Neural cell (in vitro differentiated cells): ENCODE results near the gene CKB. TPM values are rescaled to one million over a fixed set of nuclear protein-coding genes. Genes with fewer than 3 reads are reported as not detected.

ENCODE experiments used
- H2AFZ ChIP-seq: fragments of 200-600, 300-800 bp; sonication (generic), shearing (Covaris generic); 2 replicates; pipeline ENCODE4 v1.6.0; 2014; ENCODE audit warnings: low read depth, mild to moderate bottlenecking, antibody characterized with exemption, low read length, moderate library complexity
- H3F3A ChIP-seq: fragments of 200-600 bp; shearing (Covaris generic); 2 replicates; pipeline ENCODE4 v1.6.1; 2016; ENCODE audit warnings: mild to moderate bottlenecking, moderate library complexity, mixed read lengths, antibody characterized with exemption, low read length; ENCODE audit not compliant: insufficient read depth, poor library complexity, severe bottlenecking
- H3K27ac ChIP-seq: fragments of 200-600, 300-800 bp; sonication (generic), shearing (Covaris generic); 2 replicates; pipeline ENCODE4 v1.5.1; 2014; ENCODE audit warnings: mild to moderate bottlenecking, low read length, moderate library complexity
- H3K27me3 ChIP-seq: fragments of 300-800, 200-600 bp; sonication (generic), shearing (Covaris generic); 2 replicates; pipeline ENCODE4 v1.6.0; 2014; ENCODE audit warnings: mild to moderate bottlenecking, low read depth, low read length, moderate library complexity; ENCODE audit not compliant: insufficient read depth
- H3K36me3 ChIP-seq: fragments of 300-800, 200-600 bp; sonication (generic), shearing (Covaris generic); 2 replicates; pipeline ENCODE4 v1.5.1; 2014; ENCODE audit warnings: mild to moderate bottlenecking, antibody characterized with exemption, low read length, moderate library complexity; ENCODE audit not compliant: insufficient read depth
- H3K4me2 ChIP-seq: fragments of 300-800, 200-600 bp; sonication (generic), shearing (Covaris generic); 2 replicates; pipeline ENCODE4 v1.6.0; 2014; ENCODE audit warnings: mild to moderate bottlenecking, low read length
- H3K4me3 ChIP-seq: fragments of 300-800, 200-600 bp; sonication (generic), shearing (Covaris generic); 2 replicates; pipeline ENCODE4 v1.5.1; 2014; ENCODE audit warnings: mild to moderate bottlenecking, low read length, moderate library complexity
- H3K79me2 ChIP-seq: fragments of 200-600 bp; shearing (Covaris generic); replicated peaks from 2 replicates; pipeline ENCODE4 v1.6.0; 2014; ENCODE audit warnings: mild to moderate bottlenecking, low read length, moderate library complexity; ENCODE audit not compliant: insufficient read depth
- H3K9ac ChIP-seq: fragments of 300-800, 200-600 bp; sonication (generic), shearing (Covaris generic); 2 replicates; pipeline ENCODE4 v1.6.1; 2016; ENCODE audit warnings: mild to moderate bottlenecking, low read length, mixed read lengths
- H3K9me2 ChIP-seq: fragments of 200-600 bp; shearing (Covaris generic); 2 replicates; pipeline ENCODE4 v1.6.1; 2016; ENCODE audit warnings: mild to moderate bottlenecking, low read length, mixed read lengths; ENCODE audit not compliant: insufficient read depth
- H3K9me3 ChIP-seq: fragments of 200-600, 300-800 bp; sonication (generic), shearing (Covaris generic); 2 replicates; pipeline ENCODE4 v1.6.1; 2016; ENCODE audit warnings: mild to moderate bottlenecking, mixed run types, low read length, moderate library complexity, mixed read lengths
- H4K20me1 ChIP-seq: fragments of 200-600 bp; shearing (Covaris generic); 2 replicates; pipeline ENCODE4 v1.6.1; 2016; ENCODE audit warnings: mild to moderate bottlenecking, mixed run types; ENCODE audit not compliant: insufficient read depth
- EP300 ChIP-seq: fragments of 450-650 bp; conservative IDR thresholded peaks from 2 replicates; pipeline ENCODE4 v1.6.1; 2014; ENCODE audit warnings: antibody characterized with exemption, mild to moderate bottlenecking, moderate library complexity; ENCODE audit not compliant: poor library complexity, severe bottlenecking
- EZH2 ChIP-seq: fragments of 200-600, 300-800 bp; shearing (Covaris generic), sonication (generic); IDR thresholded peaks from 2 replicates; pipeline ENCODE4 v1.6.1; 2014; ENCODE audit warnings: antibody characterized with exemption, low read length, borderline replicate concordance, mild to moderate bottlenecking; ENCODE audit not compliant: insufficient read depth, poor library complexity, severe bottlenecking
- MXI1 ChIP-seq: fragments of 450-650 bp; conservative IDR thresholded peaks from 2 replicates; pipeline ENCODE4 v1.6.1; 2014; ENCODE audit warnings: antibody characterized with exemption, mild to moderate bottlenecking; ENCODE audit not compliant: poor library complexity, severe bottlenecking
- POLR2AphosphoS5 ChIP-seq: IDR thresholded peaks from 2 replicates; pipeline ENCODE4 v1.6.1; 2012
- RAD21 ChIP-seq: fragments of 450-650 bp; conservative IDR thresholded peaks from 2 replicates; pipeline ENCODE4 v1.6.1; 2014; ENCODE audit warnings: antibody characterized with exemption, mild to moderate bottlenecking, moderate library complexity
- SMC3 ChIP-seq: fragments of 450-650 bp; conservative IDR thresholded peaks from 2 replicates; pipeline ENCODE4 v1.6.1; 2014; ENCODE audit warnings: antibody characterized with exemption, mild to moderate bottlenecking, moderate library complexity; ENCODE audit not compliant: poor library complexity
- TAF1 ChIP-seq: IDR thresholded peaks from 2 replicates; pipeline ENCODE4 v1.6.1; 2012; ENCODE audit warnings: low read depth
- polyA plus RNA-seq: library from polyadenylated mRNA; depleted of rRNA; stranded (reverse); fragments of >200 nt; gene quantifications from 2 replicates; pipeline ENCODE4 v1.2.3, GENCODE V29; 2014
- TF ChIP-seq, protein P1 (sequence below): IDR thresholded peaks from 2 replicates; pipeline ENCODE4 v1.6.1; 2012; ENCODE audit warnings: borderline replicate concordance
- TF ChIP-seq, protein P2 (sequence below): fragments of 450-650 bp; IDR thresholded peaks from 2 replicates; pipeline ENCODE4 v1.5.1; 2014; ENCODE audit warnings: antibody characterized with exemption, mild to moderate bottlenecking, moderate library complexity; ENCODE audit not compliant: poor library complexity, severe bottlenecking

The CKB gene
- polyA plus RNA-seq, 1 donor from 2014 or later, result 918 TPM

DNA sequence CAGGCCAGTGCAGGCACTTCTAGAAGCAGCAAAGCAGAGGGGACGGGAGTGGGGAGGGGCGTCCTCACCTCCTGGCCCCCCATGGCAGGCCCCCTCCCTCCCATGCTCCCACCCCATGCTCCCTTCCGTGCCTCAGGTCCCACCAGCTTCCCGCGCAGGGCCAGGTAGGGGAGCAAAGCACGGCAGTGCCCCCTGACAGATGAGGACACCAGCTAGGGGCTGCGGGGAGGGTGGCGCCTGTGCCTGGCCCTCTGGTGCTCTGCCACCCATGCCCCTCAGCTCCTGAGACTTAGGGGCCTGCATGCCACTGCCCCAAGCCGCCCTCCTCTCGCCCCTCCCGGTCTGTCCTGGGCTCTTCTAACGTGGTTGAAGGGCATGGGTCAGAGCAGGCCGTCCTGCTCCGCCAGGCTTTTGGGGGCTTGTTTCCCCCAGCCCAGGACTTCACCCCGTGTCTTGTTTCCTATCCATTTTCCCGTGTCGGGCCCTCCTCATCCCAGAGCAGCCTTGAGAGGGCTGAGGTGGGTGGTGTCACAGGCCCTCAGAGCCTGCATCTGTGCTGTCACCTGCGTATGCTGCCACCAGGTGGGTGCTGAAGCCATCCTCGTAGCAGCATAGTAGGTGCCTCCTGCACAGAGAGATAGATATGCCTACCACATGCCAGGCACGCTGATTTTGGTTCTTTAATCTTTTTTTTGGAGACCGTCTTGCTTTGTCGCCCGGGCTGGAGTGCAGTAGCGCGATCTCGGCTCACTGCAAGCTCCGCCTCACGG lies 16.6 kb upstream of the CKB start:
- Histone ChIP-seq H4K20me1 (no peaks in the 10 kb centered on the region), H3K9me3 (no peaks in the 10 kb centered on the region), H3K27me3 (no peaks in the 10 kb centered on the region), H3F3A (no peaks in the 10 kb centered on the region), H3K9me2 (no peaks in the 10 kb centered on the region), H3K4me2 (no peak overlapping the region), H3K4me3 (no peak overlapping the region), H3K9ac (no peak overlapping the region), H3K36me3 (no peaks in the 10 kb centered on the region), H2AFZ (no peak overlapping the region), H3K27ac (no peak overlapping the region), H3K79me2 (no peaks in the 10 kb centered on the region)
- TF ChIP-seq MXI1 (no peak), RAD21 (no peak), SMC3 (no peak), EP300 (no peak), TAF1 (no peak), EZH2 (no peak), POLR2AphosphoS5 (no peak)
- TF ChIP-seq, protein P1, sequence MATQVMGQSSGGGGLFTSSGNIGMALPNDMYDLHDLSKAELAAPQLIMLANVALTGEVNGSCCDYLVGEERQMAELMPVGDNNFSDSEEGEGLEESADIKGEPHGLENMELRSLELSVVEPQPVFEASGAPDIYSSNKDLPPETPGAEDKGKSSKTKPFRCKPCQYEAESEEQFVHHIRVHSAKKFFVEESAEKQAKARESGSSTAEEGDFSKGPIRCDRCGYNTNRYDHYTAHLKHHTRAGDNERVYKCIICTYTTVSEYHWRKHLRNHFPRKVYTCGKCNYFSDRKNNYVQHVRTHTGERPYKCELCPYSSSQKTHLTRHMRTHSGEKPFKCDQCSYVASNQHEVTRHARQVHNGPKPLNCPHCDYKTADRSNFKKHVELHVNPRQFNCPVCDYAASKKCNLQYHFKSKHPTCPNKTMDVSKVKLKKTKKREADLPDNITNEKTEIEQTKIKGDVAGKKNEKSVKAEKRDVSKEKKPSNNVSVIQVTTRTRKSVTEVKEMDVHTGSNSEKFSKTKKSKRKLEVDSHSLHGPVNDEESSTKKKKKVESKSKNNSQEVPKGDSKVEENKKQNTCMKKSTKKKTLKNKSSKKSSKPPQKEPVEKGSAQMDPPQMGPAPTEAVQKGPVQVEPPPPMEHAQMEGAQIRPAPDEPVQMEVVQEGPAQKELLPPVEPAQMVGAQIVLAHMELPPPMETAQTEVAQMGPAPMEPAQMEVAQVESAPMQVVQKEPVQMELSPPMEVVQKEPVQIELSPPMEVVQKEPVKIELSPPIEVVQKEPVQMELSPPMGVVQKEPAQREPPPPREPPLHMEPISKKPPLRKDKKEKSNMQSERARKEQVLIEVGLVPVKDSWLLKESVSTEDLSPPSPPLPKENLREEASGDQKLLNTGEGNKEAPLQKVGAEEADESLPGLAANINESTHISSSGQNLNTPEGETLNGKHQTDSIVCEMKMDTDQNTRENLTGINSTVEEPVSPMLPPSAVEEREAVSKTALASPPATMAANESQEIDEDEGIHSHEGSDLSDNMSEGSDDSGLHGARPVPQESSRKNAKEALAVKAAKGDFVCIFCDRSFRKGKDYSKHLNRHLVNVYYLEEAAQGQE, result no peak
- TF ChIP-seq, protein P2, sequence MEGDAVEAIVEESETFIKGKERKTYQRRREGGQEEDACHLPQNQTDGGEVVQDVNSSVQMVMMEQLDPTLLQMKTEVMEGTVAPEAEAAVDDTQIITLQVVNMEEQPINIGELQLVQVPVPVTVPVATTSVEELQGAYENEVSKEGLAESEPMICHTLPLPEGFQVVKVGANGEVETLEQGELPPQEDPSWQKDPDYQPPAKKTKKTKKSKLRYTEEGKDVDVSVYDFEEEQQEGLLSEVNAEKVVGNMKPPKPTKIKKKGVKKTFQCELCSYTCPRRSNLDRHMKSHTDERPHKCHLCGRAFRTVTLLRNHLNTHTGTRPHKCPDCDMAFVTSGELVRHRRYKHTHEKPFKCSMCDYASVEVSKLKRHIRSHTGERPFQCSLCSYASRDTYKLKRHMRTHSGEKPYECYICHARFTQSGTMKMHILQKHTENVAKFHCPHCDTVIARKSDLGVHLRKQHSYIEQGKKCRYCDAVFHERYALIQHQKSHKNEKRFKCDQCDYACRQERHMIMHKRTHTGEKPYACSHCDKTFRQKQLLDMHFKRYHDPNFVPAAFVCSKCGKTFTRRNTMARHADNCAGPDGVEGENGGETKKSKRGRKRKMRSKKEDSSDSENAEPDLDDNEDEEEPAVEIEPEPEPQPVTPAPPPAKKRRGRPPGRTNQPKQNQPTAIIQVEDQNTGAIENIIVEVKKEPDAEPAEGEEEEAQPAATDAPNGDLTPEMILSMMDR, result no peak

DNA sequence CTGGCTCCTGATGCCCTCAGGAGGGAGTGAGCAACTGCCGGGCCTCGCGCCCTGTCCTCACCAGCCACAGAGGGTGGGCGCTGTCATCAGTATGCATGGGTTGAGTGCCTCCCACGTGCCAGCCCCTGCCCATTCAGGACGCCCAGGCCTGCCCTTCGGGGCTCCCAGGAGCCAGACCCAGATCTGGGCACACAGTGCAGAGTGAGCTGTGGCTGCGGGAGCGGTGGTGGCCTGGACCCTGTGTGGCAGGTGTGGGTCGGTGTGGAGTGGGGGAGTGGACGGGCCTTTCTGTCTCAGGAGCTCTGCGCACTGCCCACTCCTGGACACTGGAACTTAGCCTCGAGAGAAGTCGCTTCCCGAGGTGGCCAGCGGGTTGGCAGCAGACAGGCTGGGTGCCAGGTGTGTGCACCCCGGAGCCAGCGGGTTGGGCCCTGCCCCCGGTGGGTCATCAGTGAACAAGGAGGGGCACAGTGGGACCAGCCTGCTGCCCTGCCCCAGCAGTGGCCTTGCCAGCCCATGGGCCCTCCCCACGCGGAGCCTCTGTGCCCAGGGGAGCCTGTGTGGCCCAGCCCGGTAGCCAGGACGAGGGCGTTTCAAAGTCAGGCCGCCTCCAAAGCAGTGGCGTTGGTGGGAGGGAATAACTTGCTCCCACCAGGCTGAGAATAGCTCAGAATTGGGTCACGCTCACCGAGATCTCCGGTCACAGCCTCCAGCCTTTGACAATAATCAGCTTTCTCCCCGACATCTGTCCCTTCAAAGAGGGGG lies 15.8 kb upstream of the CKB start:
- no peak overlapping the region for H3K9ac ChIP-seq
- H3K4me2 ChIP-seq, result no peak overlapping the region
- H3K9me2 ChIP-seq, result no peaks in the 10 kb centered on the region
- no peaks in the 10 kb centered on the region for H3F3A ChIP-seq
- no peak for TF ChIP-seq EP300
- TF ChIP-seq SMC3, result no peak
- TF ChIP-seq, protein P2, result no peak
- no peak for TF ChIP-seq POLR2AphosphoS5
- TF ChIP-seq MXI1, result no peak
- TF ChIP-seq, protein P1, result no peak
- TF ChIP-seq EZH2, result no peak
- TF ChIP-seq TAF1, result no peak
- TF ChIP-seq RAD21, result no peak
- no peaks in the 10 kb centered on the region for H3K27me3 ChIP-seq
- H3K36me3 ChIP-seq, result no peaks in the 10 kb centered on the region
- H4K20me1 ChIP-seq, result no peaks in the 10 kb centered on the region
- H2AFZ ChIP-seq, result no peak overlapping the region
- no peaks in the 10 kb centered on the region for H3K9me3 ChIP-seq
- no peak overlapping the region for H3K4me3 ChIP-seq
- no peak overlapping the region for H3K27ac ChIP-seq
- no peaks in the 10 kb centered on the region for H3K79me2 ChIP-seq
